HCT116 (cell line): ENCODE data around the gene SLC35E4. TPM values are rescaled to one million over a fixed set of nuclear protein-coding genes. Genes with fewer than 3 reads are reported as not detected.

Source experiments
- ATAC-seq: fragments of 200-7000 bp; cut with Tn5 transposase; 2 replicates; pipeline ENCODE4 v1.9.1; 2020; ENCODE audit warnings: mild to moderate bottlenecking, moderate library complexity
- BruUV-seq: library from RNA; stranded (reverse); fragments of 400-500 nt; replicated peaks from 2 replicates; lab custom pipeline; 2021; lab: Mats Ljungman, UMichigan
- CTCF ChIA-PET: fragments of 300-600 bp; sonication (Branson Sonifier 250); formaldehyde crosslinking; loops from one replicate; lab custom pipeline; 2021; ENCODE audit warnings: antibody characterized with exemption; lab: Charles Lee
- POLR2A ChIA-PET: fragments of 300-600, 350-600 bp; sonication (Branson Sonifier 250); formaldehyde crosslinking; loops from one replicate; lab custom pipeline; 2021; ENCODE audit warnings: antibody characterized with exemption; lab: Charles Lee
- RAD21 ChIA-PET, 2 experiments: fragments of 300-600 bp; sonication (Branson Sonifier 250); formaldehyde crosslinking; loops; one replicate each; lab custom pipeline; 2023; ENCODE audit warnings: low total read pairs in 2 of 2; ENCODE audit not compliant: uncharacterized antibody in 2 of 2, unreplicated experiment in 2 of 2, low non-redundant PET in 1 of 2; lab: Charles Lee
- DNase-seq: peaks from one replicate; pipeline ENCODE4 v3.0.0-alpha.2; 2010; ENCODE audit warnings: low read depth, low spot score
- H2AFZ ChIP-seq: fragments of 200-600 bp; shearing (Covaris generic), sonication (generic); 2 replicates; pipeline ENCODE4 v1.6.1; 2017; ENCODE audit warnings: low read depth, mixed run types, mixed read lengths, antibody characterized with exemption, low read length; ENCODE audit not compliant: poor library complexity, severe bottlenecking
- H3K27ac ChIP-seq: 2 replicates; pipeline ENCODE4 v1.5.1; 2012; ENCODE audit warnings: low read depth, low read length
- H3K27me3 ChIP-seq: fragments of 200-600 bp; sonication (generic); 2 replicates; pipeline ENCODE4 v1.6.1; 2016; ENCODE audit warnings: mixed run types, low read length, mixed read lengths; ENCODE audit not compliant: insufficient read depth
- H3K36me3 ChIP-seq, 2 experiments: fragments of 200-500 bp in 1 of 2; fragments of 200-600 bp in 1 of 2; sonication (Bioruptor generic) in 1 of 2; sonication (generic) in 1 of 2; 2 replicates each; pipeline versions ENCODE4 v1.5.1 to v1.6.1; 2014 to 2016; ENCODE audit warnings: low read length in 2 of 2, inconsistent platforms in 1 of 2, mixed read lengths in 1 of 2, mixed run types in 1 of 2; ENCODE audit not compliant: insufficient read depth in 2 of 2, control insufficient read depth in 1 of 2
- H3K4me1 ChIP-seq, 2 experiments: fragments of 200-600 bp in 1 of 2; sonication (generic) in 1 of 2; 2 replicates each; pipeline versions ENCODE4 v1.5.1 to v1.6.1; 2012 to 2017; ENCODE audit warnings: low read length in 2 of 2, inconsistent platforms in 1 of 2, mild to moderate bottlenecking in 1 of 2, mixed read lengths in 1 of 2, mixed run types in 1 of 2, moderate library complexity in 1 of 2; ENCODE audit not compliant: insufficient read depth in 2 of 2, control insufficient read depth in 1 of 2
- H3K4me2 ChIP-seq: fragments of 200-600 bp; sonication (generic); 2 replicates; pipeline ENCODE4 v1.6.1; 2017; ENCODE audit warnings: mixed run types, low read length, mixed read lengths
- H3K4me3 ChIP-seq, 2 experiments: fragments of 200-600 bp in 1 of 2; sonication (generic) in 1 of 2; replicated peaks in 1 of 2; 2 replicates each; pipeline ENCODE4 v1.5.1; 2011 to 2016; ENCODE audit warnings: low read length in 2 of 2, control low read depth in 1 of 2, low read depth in 1 of 2, mild to moderate bottlenecking in 1 of 2, mixed read lengths in 1 of 2, mixed run types in 1 of 2
- H3K79me2 ChIP-seq: fragments of 200-600 bp; sonication (generic); 2 replicates; pipeline ENCODE4 v1.6.1; 2017; ENCODE audit warnings: mild to moderate bottlenecking, mixed run types, low read length, moderate library complexity, mixed read lengths; ENCODE audit not compliant: insufficient read depth
- H3K9ac ChIP-seq: fragments of 200-600 bp; sonication (generic); 2 replicates; pipeline ENCODE4 v1.6.1; 2016; ENCODE audit warnings: low read length, mixed read lengths
- H3K9me2 ChIP-seq: fragments of 200-600 bp; sonication (generic), shearing (Covaris generic); 2 replicates; pipeline ENCODE4 v1.6.1; 2017; ENCODE audit warnings: mixed run types, mild to moderate bottlenecking, moderate library complexity; ENCODE audit not compliant: insufficient read depth
- H3K9me3 ChIP-seq, 2 experiments: fragments of 200-500 bp in 1 of 2; fragments of 200-600 bp in 1 of 2; sonication (Bioruptor generic) in 1 of 2; sonication (generic) in 1 of 2; 2 replicates each; pipeline ENCODE4 v1.6.1; 2014 to 2017; ENCODE audit warnings: low read length in 2 of 2, mixed read lengths in 2 of 2, inconsistent platforms in 1 of 2, low read depth in 1 of 2, mild to moderate bottlenecking in 1 of 2, mixed run types in 1 of 2, moderate library complexity in 1 of 2; ENCODE audit not compliant: control insufficient read depth in 1 of 2, insufficient read depth in 1 of 2
- H4K20me1 ChIP-seq: fragments of 200-600 bp; sonication (generic), shearing (Covaris generic); 2 replicates; pipeline ENCODE4 v1.6.1; 2017; ENCODE audit warnings: mixed run types, mild to moderate bottlenecking, moderate library complexity; ENCODE audit not compliant: insufficient read depth
- CBX3 ChIP-seq: IDR thresholded peaks from 2 replicates; pipeline ENCODE4 v1.6.1; 2012; ENCODE audit warnings: low read depth
- CEBPB ChIP-seq: IDR thresholded peaks from 2 replicates; pipeline ENCODE4 v1.6.1; 2012; ENCODE audit warnings: low read depth
- EZH2 ChIP-seq: fragments of 200-600 bp; sonication (generic); IDR thresholded peaks from 2 replicates; pipeline ENCODE4 v1.6.1; 2017; ENCODE audit warnings: antibody characterized with exemption, mixed run types
- EZH2phosphoT487 ChIP-seq: fragments of 200-600 bp; IDR thresholded peaks from 2 replicates; pipeline ENCODE4 v1.6.1; 2018; ENCODE audit warnings: antibody characterized with exemption, borderline replicate concordance
- JUND ChIP-seq: IDR thresholded peaks from 2 replicates; pipeline ENCODE4 v1.6.1; 2012
- MAX ChIP-seq: IDR thresholded peaks from 2 replicates; pipeline ENCODE4 v1.6.1; 2012
- RAD21 ChIP-seq: IDR thresholded peaks from 2 replicates; pipeline ENCODE4 v1.6.1; 2012; ENCODE audit warnings: low read depth, mild to moderate bottlenecking
- REST ChIP-seq: IDR thresholded peaks from 2 replicates; pipeline ENCODE4 v1.6.1; 2012; ENCODE audit warnings: low read depth
- SIN3A ChIP-seq: IDR thresholded peaks from 2 replicates; pipeline ENCODE4 v1.6.1; 2012; ENCODE audit warnings: low read depth
- SRF ChIP-seq: IDR thresholded peaks from 2 replicates; pipeline ENCODE4 v1.6.1; 2012; ENCODE audit warnings: low read depth
- YY1 ChIP-seq: IDR thresholded peaks from 2 replicates; pipeline ENCODE4 v1.6.1; 2011; ENCODE audit warnings: low read length, low read depth, moderate library complexity, mild to moderate bottlenecking; ENCODE audit not compliant: insufficient replicate concordance; ENCODE audit errors: extremely low read depth
- ZFX ChIP-seq: fragments of 450-650 bp; IDR thresholded peaks from 2 replicates; pipeline ENCODE4 v1.6.1; 2017
- ZNF274 ChIP-seq: fragments of 200-500 bp; sonication (Bioruptor generic); IDR thresholded peaks from 2 replicates; pipeline ENCODE4 v1.6.1; 2014; ENCODE audit warnings: mild to moderate bottlenecking, low read depth, low read length, inconsistent platforms
- intact Hi-C: fragments of 100-400 bp; cut with micrococcal nuclease; formaldehyde crosslinking; loops from 2 replicates; pipeline ENCODE4 v1.10.0; 2022
- total RNA-seq: library from RNA; stranded (reverse); gene quantifications from one replicate; pipeline ENCODE4 v1.2.1, GENCODE V29; 2021; ENCODE audit not compliant: unreplicated experiment
- TF ChIP-seq, protein P1 (sequence below), 3 experiments: fragments of 200-600 bp in 1 of 3; sonication (generic) in 1 of 3; IDR thresholded peaks in 2 of 3; conservative IDR thresholded peaks in 1 of 3; 2 replicates each; pipeline ENCODE4 v1.5.1; 2012 to 2017; ENCODE audit warnings: low read depth in 2 of 3, low read length in 2 of 3, antibody characterized with exemption in 1 of 3, borderline replicate concordance in 1 of 3, control low read depth in 1 of 3, mild to moderate bottlenecking in 1 of 3, mixed read lengths in 1 of 3, mixed run types in 1 of 3, moderate library complexity in 1 of 3; ENCODE audit not compliant: insufficient read depth in 1 of 3

SLC35E4 gene
- total RNA-seq, 1 experiment from 2014 or later, result 6.2 TPM

DNA sequence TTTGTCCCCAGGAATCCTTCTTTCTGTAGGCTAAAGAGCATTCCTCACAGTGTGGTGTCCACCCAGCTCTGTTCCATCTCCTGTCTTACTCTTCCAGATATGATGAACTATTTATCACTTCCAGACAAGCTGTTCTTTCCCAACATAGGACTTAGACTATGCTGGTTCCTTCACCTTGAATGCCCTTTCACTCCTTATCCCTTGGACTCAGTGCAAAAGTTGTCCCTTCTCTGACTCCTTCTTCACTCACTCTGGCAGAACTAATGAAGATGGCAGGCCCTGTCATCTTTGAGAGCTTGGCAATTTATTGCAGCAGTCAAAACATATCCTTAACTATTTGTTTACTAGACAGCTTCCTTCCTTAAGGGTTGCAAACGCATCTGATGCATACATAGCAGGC lies 55.6 kb downstream of the SLC35E4 start:
- CTCF ChIA-PET, result no interaction called here
- intact Hi-C loops, result no loop called here
- no TSS peak for BruUV-seq
- POLR2A ChIA-PET, result no interaction called here
- RAD21 ChIA-PET, result no interaction called here
- peaks cover 17 to 42% of the 10 kb centered on the region in 2 experiments for H3K4me1 ChIP-seq
- no peak for DNase-seq
- H3K9ac ChIP-seq, result no peak overlapping the region
- H3K9me3 ChIP-seq, result no peaks in the 10 kb centered on the region
- H3K4me2 ChIP-seq, result no peak overlapping the region
- no peak overlapping the region for H2AFZ ChIP-seq
- H3K27me3 ChIP-seq, result no peaks in the 10 kb centered on the region
- TF ChIP-seq RAD21, result no peak
- TF ChIP-seq, protein P1, sequence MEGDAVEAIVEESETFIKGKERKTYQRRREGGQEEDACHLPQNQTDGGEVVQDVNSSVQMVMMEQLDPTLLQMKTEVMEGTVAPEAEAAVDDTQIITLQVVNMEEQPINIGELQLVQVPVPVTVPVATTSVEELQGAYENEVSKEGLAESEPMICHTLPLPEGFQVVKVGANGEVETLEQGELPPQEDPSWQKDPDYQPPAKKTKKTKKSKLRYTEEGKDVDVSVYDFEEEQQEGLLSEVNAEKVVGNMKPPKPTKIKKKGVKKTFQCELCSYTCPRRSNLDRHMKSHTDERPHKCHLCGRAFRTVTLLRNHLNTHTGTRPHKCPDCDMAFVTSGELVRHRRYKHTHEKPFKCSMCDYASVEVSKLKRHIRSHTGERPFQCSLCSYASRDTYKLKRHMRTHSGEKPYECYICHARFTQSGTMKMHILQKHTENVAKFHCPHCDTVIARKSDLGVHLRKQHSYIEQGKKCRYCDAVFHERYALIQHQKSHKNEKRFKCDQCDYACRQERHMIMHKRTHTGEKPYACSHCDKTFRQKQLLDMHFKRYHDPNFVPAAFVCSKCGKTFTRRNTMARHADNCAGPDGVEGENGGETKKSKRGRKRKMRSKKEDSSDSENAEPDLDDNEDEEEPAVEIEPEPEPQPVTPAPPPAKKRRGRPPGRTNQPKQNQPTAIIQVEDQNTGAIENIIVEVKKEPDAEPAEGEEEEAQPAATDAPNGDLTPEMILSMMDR (IDR thresholded peaks at IDR 0.05 in 2 of 3, conservative IDR thresholded peaks at IDR 0.05 in 1 of 3; ENCODE audit: borderline replicate concordance in 1 of 3, insufficient read depth in 1 of 3, low read depth in 2 of 3, low read length in 2 of 3), result no peak
- no peak for TF ChIP-seq EZH2
- no peak for TF ChIP-seq REST
- no peak for TF ChIP-seq YY1
- no peak for TF ChIP-seq SRF
- TF ChIP-seq CEBPB, result no peak
- no peak for TF ChIP-seq JUND
- TF ChIP-seq MAX, result no peak
- no peak for TF ChIP-seq SIN3A
- no peak for TF ChIP-seq CBX3
- TF ChIP-seq EZH2phosphoT487, result no peak
- TF ChIP-seq ZNF274, result no peak
- TF ChIP-seq ZFX, result no peak
- TF ChIP-seq, all 23 proteins: peak for 0
- Histone ChIP-seq H4K20me1 (no peaks in the 10 kb centered on the region), H3K4me3 (no peak overlapping the region), H3K9me2 (no peaks in the 10 kb centered on the region), H3K36me3 (no peaks in the 10 kb centered on the region), H3K79me2 (peaks cover 9% of the 10 kb centered on the region; the same call in 1 of the 2 replicates), H3K27ac (no peak overlapping the region)
- ATAC-seq, result no peak
